GM12873 (cell line): Measurements from ENCODE around the gene ST6GALNAC6.

Experiments used
- CTCF ChIP-seq: IDR thresholded peaks from 2 replicates; pipeline ENCODE4 v1.5.1; 2012; ENCODE audit warnings: low read depth, mild to moderate bottlenecking, moderate library complexity, low read length, control low read depth; ENCODE audit not compliant: insufficient read depth; ENCODE audit errors: missing control alignments

The ST6GALNAC6 gene

GRCh38 chr9:127866535-127866934 lies 32.9 kb downstream of the ST6GALNAC6 start:
- TF ChIP-seq CTCF, result no peak

- TF ChIP-seq CTCF, result no peak
Observed at GRCh38 chr9:127865645-127866464, 33.5 kb downstream of the ST6GALNAC6 start.

- TF ChIP-seq CTCF, result no peak
Observed at GRCh38 chr9:127863191-127863621, 36.2 kb downstream of the ST6GALNAC6 start.

- no peak for TF ChIP-seq CTCF
Observed at GRCh38 chr9:127862075-127863011, 37.1 kb downstream of the ST6GALNAC6 start.

- TF ChIP-seq CTCF, result no peak
Observed at GRCh38 chr9:127860779-127861178, 38.6 kb downstream of the ST6GALNAC6 start.

- no peak for TF ChIP-seq CTCF
Observed at GRCh38 chr9:127860260-127860659, 39.1 kb downstream of the ST6GALNAC6 start.

GRCh38 chr9:127858041-127858512 lies 41.3 kb downstream of the ST6GALNAC6 start:
- TF ChIP-seq CTCF, result no peak
